Activated B cell treated with CpG ODN at 0.5 μM for 24 hours (primary cell): Measurements from ENCODE around the gene P4HA3. TPM values are rescaled to one million over a fixed set of nuclear protein-coding genes. Genes with fewer than 3 reads are reported as not detected.

ENCODE experiments used
- ATAC-seq: fragments of 200-7000 bp; cut with Tn5 transposase; one replicate; pipeline ENCODE4 v1.10.0; 2021; ENCODE audit warnings: low read depth, mild to moderate bottlenecking, moderate library complexity
- CTCF ChIA-PET: fragments of 350-600 bp; sonication (Branson Sonifier 250); formaldehyde crosslinking; loops from one replicate; lab custom pipeline; 2021; ENCODE audit warnings: antibody characterized with exemption; lab: Charles Lee
- POLR2A ChIA-PET: fragments of 350-600 bp; sonication (Branson Sonifier 250); formaldehyde crosslinking; loops from one replicate; lab custom pipeline; 2021; ENCODE audit warnings: antibody characterized with exemption; lab: Charles Lee
- DNase-seq: peaks from one replicate; pipeline ENCODE4 v3.0.0; 2022
- H3K27ac Mint-ChIP-seq: one replicate; pipeline ENCODE4 v1.8.0; 2020; ENCODE audit warnings: mixed read lengths
- H3K27me3 Mint-ChIP-seq: one replicate; pipeline ENCODE4 v1.8.0; 2021; ENCODE audit warnings: mixed read lengths
- H3K36me3 Mint-ChIP-seq: one replicate; pipeline ENCODE4 v1.8.0; 2021; ENCODE audit warnings: low read depth, mixed read lengths
- H3K4me1 Mint-ChIP-seq: one replicate; pipeline ENCODE4 v1.8.0; 2021; ENCODE audit warnings: mixed read lengths
- H3K4me3 Mint-ChIP-seq: one replicate; pipeline ENCODE4 v1.8.0; 2020; ENCODE audit warnings: mild to moderate bottlenecking, mixed read lengths
- H3K9me3 Mint-ChIP-seq: one replicate; pipeline ENCODE4 v1.8.0; 2020; ENCODE audit warnings: mixed read lengths
- intact Hi-C: fragments of 100-400 bp; cut with micrococcal nuclease; formaldehyde crosslinking; loops from one replicate; pipeline ENCODE4 v1.15.1; 2024
- total RNA-seq: library from RNA; stranded (reverse); gene quantifications from 2 replicates; pipeline ENCODE4 v1.2.3, GENCODE V29; 2022
- TF ChIP-seq, protein P1 (sequence below): fragments of 200-600 bp; IDR thresholded peaks from one replicate; pipeline ENCODE4 v1.8.0; 2022; ENCODE audit warnings: antibody characterized with exemption, mild to moderate bottlenecking

P4HA3 gene
- total RNA-seq, 1 donor from 2014 or later: not detected

DNA sequence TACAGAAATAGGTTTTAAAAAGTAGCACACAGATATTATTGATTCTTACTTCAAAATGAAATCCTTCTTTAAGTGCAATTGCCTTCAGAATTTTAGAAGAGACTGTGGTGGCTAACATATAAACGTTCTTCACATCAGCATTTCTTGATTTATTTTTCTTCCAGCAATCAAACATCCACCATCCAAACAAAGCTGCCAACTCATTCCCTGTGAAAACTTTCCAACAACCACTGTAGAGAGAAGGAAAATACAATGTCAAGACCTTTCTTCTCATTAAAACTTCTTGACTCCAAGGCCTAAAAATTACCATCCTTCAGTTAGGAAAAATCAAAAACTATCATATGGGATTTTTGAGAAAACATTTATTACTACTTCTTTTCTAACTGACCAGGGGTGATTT lies 34.0 kb upstream of the P4HA3 start:
- H3K4me1 Mint-ChIP-seq: no peaks in the 10 kb centered on the region
- intact Hi-C loops: no loop called here
- H3K4me3 Mint-ChIP-seq: no peak overlapping the region
- peaks cover 54% of the 10 kb centered on the region for H3K36me3 Mint-ChIP-seq
- no peaks in the 10 kb centered on the region for H3K9me3 Mint-ChIP-seq
- ChIA-PET POLR2A (no interaction called here), CTCF (no interaction called here)
- no peak for ATAC-seq
- TF ChIP-seq, protein P1, sequence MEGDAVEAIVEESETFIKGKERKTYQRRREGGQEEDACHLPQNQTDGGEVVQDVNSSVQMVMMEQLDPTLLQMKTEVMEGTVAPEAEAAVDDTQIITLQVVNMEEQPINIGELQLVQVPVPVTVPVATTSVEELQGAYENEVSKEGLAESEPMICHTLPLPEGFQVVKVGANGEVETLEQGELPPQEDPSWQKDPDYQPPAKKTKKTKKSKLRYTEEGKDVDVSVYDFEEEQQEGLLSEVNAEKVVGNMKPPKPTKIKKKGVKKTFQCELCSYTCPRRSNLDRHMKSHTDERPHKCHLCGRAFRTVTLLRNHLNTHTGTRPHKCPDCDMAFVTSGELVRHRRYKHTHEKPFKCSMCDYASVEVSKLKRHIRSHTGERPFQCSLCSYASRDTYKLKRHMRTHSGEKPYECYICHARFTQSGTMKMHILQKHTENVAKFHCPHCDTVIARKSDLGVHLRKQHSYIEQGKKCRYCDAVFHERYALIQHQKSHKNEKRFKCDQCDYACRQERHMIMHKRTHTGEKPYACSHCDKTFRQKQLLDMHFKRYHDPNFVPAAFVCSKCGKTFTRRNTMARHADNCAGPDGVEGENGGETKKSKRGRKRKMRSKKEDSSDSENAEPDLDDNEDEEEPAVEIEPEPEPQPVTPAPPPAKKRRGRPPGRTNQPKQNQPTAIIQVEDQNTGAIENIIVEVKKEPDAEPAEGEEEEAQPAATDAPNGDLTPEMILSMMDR: no peak
- no peak for DNase-seq
- H3K27ac Mint-ChIP-seq: no peak overlapping the region
- no peaks in the 10 kb centered on the region for H3K27me3 Mint-ChIP-seq

- Mint-ChIP-seq H3K4me3 (no peak overlapping the region), H3K27me3 (no peaks in the 10 kb centered on the region), H3K36me3 (peaks cover 69% of the 10 kb centered on the region), H3K9me3 (no peaks in the 10 kb centered on the region), H3K4me1 (no peaks in the 10 kb centered on the region), H3K27ac (no peak overlapping the region)
- ATAC-seq (no peak), DNase-seq (no peak)
- TF ChIP-seq, protein P1: no peak
- intact Hi-C loops: no loop called here
- ChIA-PET POLR2A (no interaction called here), CTCF (interaction anchor here (0.8 kb wide), 1 partner anchor 86 kb away, joined by 4 read pairs; no protein-coding TSS in a partner anchor)
Observed at GRCh38 chr11:74341921-74342320, 30.5 kb upstream of the P4HA3 start.

- intact Hi-C loops: no loop called here
- no peaks in the 10 kb centered on the region for H3K27me3 Mint-ChIP-seq
- ATAC-seq: no peak
Observed at GRCh38 chr11:74339619-74340018, 28.2 kb upstream of the P4HA3 start.

DNA sequence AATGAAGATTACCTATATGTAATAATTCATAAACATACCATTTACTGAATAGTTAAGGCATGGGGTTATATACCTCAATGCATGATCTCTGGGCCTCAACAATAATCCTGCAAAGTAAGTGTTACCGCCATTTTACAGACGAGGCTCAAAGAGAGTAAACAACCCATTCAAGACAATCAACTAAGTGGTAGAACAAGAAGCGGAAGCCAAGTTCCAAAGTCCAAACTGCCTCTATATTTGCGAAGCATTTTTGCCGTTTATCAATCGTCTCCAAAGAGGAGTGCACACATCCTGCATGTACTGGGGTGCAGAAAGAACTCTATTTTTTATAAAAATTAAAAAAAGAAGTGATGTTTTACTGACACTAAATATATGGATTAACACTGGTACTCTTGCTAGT lies 27.5 kb upstream of the P4HA3 start:
- no peak overlapping the region for H3K27ac Mint-ChIP-seq

More at GRCh38 chr11:74339619-74340018, 28.2 kb upstream of the P4HA3 start:
- Mint-ChIP-seq H3K9me3 (no peaks in the 10 kb centered on the region), H3K36me3 (peaks cover 70% of the 10 kb centered on the region), H3K4me1 (no peaks in the 10 kb centered on the region), H3K4me3 (no peak overlapping the region), H3K27ac (no peak overlapping the region)
- TF ChIP-seq, protein P1: no peak
- ChIA-PET CTCF (no interaction called here), POLR2A (no interaction called here)
- no peak for DNase-seq

DNA sequence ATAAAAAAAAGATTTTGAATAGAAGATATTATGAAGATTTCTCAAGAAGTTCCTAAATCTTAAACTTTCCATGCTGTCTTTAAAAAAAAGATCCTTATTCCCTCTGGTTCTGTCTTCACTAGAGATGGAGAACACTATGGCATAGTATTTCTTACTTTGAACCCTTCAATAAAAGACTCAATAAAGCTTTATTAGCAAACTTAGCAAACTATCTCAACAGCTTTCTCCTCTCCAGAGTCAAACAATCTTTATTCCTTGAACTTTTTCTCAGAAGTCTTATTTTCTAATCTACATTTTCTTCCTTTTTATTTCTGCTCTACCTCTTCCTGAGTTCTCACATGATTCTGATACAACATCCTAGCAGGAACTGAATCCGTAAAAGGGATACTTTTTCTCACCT lies 21.8 kb upstream of the P4HA3 start:
- no peak overlapping the region for H3K27ac Mint-ChIP-seq
- peaks cover 28% of the 10 kb centered on the region for H3K36me3 Mint-ChIP-seq
- no peaks in the 10 kb centered on the region for H3K9me3 Mint-ChIP-seq
- no peak for DNase-seq
- CTCF ChIA-PET: interaction anchor here (0.8 kb wide), 1 partner anchor 116 kb away, joined by 3 read pairs; no protein-coding TSS in a partner anchor
- H3K4me3 Mint-ChIP-seq: no peak overlapping the region
- POLR2A ChIA-PET: no interaction called here
- no peaks in the 10 kb centered on the region for H3K27me3 Mint-ChIP-seq
- intact Hi-C loops: no loop called here
- TF ChIP-seq, protein P1: no peak
- H3K4me1 Mint-ChIP-seq: no peaks in the 10 kb centered on the region
- ATAC-seq: no peak

More for the DNA sequence above, 27.5 kb upstream of the P4HA3 start:
- TF ChIP-seq, protein P1: no peak
- ATAC-seq (no peak), DNase-seq (no peak)
- POLR2A ChIA-PET: no interaction called here
- Mint-ChIP-seq H3K9me3 (no peaks in the 10 kb centered on the region), H3K4me3 (no peak overlapping the region), H3K36me3 (peaks cover 66% of the 10 kb centered on the region), H3K27me3 (no peaks in the 10 kb centered on the region), H3K4me1 (no peaks in the 10 kb centered on the region)
- CTCF ChIA-PET: interaction anchor here (1.3 kb wide), 1 partner anchor 17 kb away, joined by 3 read pairs; no protein-coding TSS in a partner anchor
- intact Hi-C loops: no loop called here
